ENCODE measurements around the gene G2E3.
"Not testable (repeated sequence)": the region's sequence is repeated elsewhere in the genome, so short reads cannot be mapped to it uniquely, and the experiment has no call there.

G2E3 gene

GRCh38 chr14:30607156-30607780 is 48.3 kb downstream of the G2E3 start:
- DNase-seq: no peak

GRCh38 chr14:30608533-30609006 is 49.6 kb downstream of the G2E3 start:
- DNase-seq: no peak

GRCh38 chr14:30610787-30611343 is 51.9 kb downstream of the G2E3 start:
- DNase-seq: peak; percentile 73

GRCh38 chr14:30614155-30614554 is 55.2 kb downstream of the G2E3 start:
- no peak for DNase-seq

- DNase-seq: no peak
Observed at GRCh38 chr14:30620178-30620577, 61.2 kb downstream of the G2E3 start.

GRCh38 chr14:30621354-30621939 is 62.5 kb downstream of the G2E3 start:
- DNase-seq: no peak

GRCh38 chr14:30621940-30622830 is 63.2 kb downstream of the G2E3 start, which contains the start of gene SCFD1:
Gene SCFD1, plus strand, starts transcription at chr14:30622319. Its CDS starts 20 bp downstream, at chr14:30622339.
- DNase-seq: peak; percentile 83

GRCh38 chr14:30623412-30624131 is 64.6 kb downstream of the G2E3 start:
- DNase-seq: no peak

- no peak for DNase-seq
Observed at GRCh38 chr14:30624132-30624423, 65.1 kb downstream of the G2E3 start.

GRCh38 chr14:30625533-30625932 is 66.6 kb downstream of the G2E3 start:
- DNase-seq: no peak

- DNase-seq: not testable (repeated sequence)
Observed at GRCh38 chr14:30629432-30629831, 70.5 kb downstream of the G2E3 start.

- DNase-seq: no peak
Observed at GRCh38 chr14:30630248-30630647, 71.3 kb downstream of the G2E3 start.

- DNase-seq: no peak
Observed at GRCh38 chr14:30632730-30633129, 73.8 kb downstream of the G2E3 start.

- no peak for DNase-seq
Observed at GRCh38 chr14:30638926-30639325, 80.0 kb downstream of the G2E3 start.

GRCh38 chr14:30641207-30641606 is 82.2 kb downstream of the G2E3 start:
- DNase-seq: no peak

- DNase-seq: not testable (repeated sequence)
Observed at GRCh38 chr14:30644462-30644861, 85.5 kb downstream of the G2E3 start.

GRCh38 chr14:30645600-30645999 is 86.6 kb downstream of the G2E3 start:
- DNase-seq: no peak

GRCh38 chr14:30648471-30648870 is 89.5 kb downstream of the G2E3 start:
- DNase-seq: no peak

- DNase-seq: no peak
Observed at GRCh38 chr14:30651937-30652336, 93.0 kb downstream of the G2E3 start.

GRCh38 chr14:30655124-30655523 is 96.2 kb downstream of the G2E3 start:
- no peak for DNase-seq

- DNase-seq: no peak
Observed at GRCh38 chr14:30655658-30656057, 96.7 kb downstream of the G2E3 start.

- no peak for DNase-seq
Observed at GRCh38 chr14:30656190-30656632, 97.3 kb downstream of the G2E3 start.

GRCh38 chr14:30657050-30657449 is 98.1 kb downstream of the G2E3 start:
- DNase-seq: no peak

All from NCI-H2107 (cell line).